ENCODE data around the gene RUFY1. TPM values are rescaled to one million over a fixed set of nuclear protein-coding genes. Genes with fewer than 3 reads are reported as not detected.

The RUFY1 gene
- total RNA-seq, 6 experiments from 2014 or later, result 17.6 to 24.2 (median 19.5) TPM

DNA sequence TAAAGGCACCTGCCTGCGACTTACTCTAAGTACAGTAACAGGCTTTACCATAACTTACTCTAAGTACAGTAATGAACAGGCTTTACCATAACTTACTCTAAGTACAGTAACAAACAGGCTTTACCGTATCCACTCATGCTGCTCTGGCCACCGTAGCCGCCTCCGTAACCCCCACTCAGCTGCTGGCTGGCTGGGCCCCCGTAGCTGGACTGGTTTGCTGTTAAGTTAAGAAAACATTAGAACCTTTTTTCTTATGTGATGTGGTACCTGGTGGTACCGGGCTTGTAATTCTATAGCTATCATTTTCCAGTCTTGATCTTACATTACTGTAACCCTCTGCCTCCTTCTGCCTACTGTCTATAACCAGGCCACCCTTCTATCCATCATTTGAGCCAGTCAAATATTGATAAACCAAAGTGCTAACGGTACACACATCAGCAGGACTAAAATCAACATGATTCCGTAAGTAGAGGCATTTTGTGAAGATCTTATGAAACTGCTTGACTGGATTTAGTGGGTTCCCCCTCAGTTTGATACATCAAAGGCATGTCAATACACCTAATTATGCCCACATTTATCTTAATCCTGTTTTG lies 65.7 kb downstream of the RUFY1 start:
- no peak overlapping the region for H3K4me3 ChIP-seq
- peaks cover 54 to 99% (median 74%) of the 10 kb centered on the region in 4 donors for H3K36me3 ChIP-seq
- no peaks in the 10 kb centered on the region for H3K27me3 ChIP-seq
- ATAC-seq, result no peak
- no peaks in the 10 kb centered on the region for H3K9me3 ChIP-seq
- DNase-seq, result peak in 1 of 3 donors; percentile 6
- 73% methylated on average over 9 of the region's 9 CpGs for WGBS (ENCODE audit: insufficient coverage, low coverage, low lambda C conversion rate, missing lambda C conversion rate)
- H3K4me1 ChIP-seq, result peaks cover 0 to 58% (median 15%) of the 10 kb centered on the region in 4 donors
- TF ChIP-seq POLR2A (IDR thresholded peaks at IDR 0.05), result no peak
- no peak for TF ChIP-seq CTCF (IDR thresholded peaks at IDR 0.05)
- no peak overlapping the region for H3K27ac ChIP-seq
- intact Hi-C loops (cut with DNase I), result loop anchor here in 1 of 2 donors (10.0 kb wide), 1 partner anchor 51 kb away; no protein-coding TSS in a partner anchor

DNA sequence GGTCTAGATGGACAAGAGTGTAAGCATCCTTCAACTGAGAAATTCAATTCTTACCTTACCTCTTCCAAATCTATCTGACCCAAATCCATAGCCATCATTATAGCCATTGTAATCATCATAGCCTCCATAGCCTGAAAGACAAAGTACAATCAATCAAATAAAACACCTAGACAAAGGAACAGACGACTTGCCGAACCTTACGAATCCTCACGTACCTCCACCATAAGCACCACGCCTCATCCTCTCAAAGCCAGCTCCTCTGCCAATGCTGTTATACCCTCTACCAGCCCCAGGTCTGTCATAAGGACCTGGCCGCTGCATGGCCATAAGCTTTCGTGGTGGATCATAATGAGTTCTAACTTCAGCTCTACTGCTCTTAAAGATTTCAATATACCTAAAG lies 67.6 kb downstream of the RUFY1 start:
- no peak overlapping the region for H3K4me3 ChIP-seq

GRCh38 chr5:179618923-179619554 lies 68.7 kb downstream of the RUFY1 start:
- H3K4me1 ChIP-seq, result peaks cover 0 to 56% (median 19%) of the 10 kb centered on the region in 4 donors
- ATAC-seq, result no peak
- intact Hi-C loops (cut with DNase I), result loop anchor here in 1 of 2 donors (10.0 kb wide), 1 partner anchor 54 kb away; no protein-coding TSS in a partner anchor
- H3K9me3 ChIP-seq, result no peaks in the 10 kb centered on the region
- peak overlapping the region in 2 of 3 donors; percentile 92 to 97 for H3K4me3 ChIP-seq
- peaks cover 43 to 81% (median 62%) of the 10 kb centered on the region in 4 donors for H3K36me3 ChIP-seq
- DNase-seq, result peak in 1 of 3 donors; percentile 13
- H3K27me3 ChIP-seq, result no peaks in the 10 kb centered on the region
- TF ChIP-seq POLR2A (IDR thresholded peaks at IDR 0.05) (no peak), CTCF (IDR thresholded peaks at IDR 0.05) (no peak)
- WGBS (ENCODE audit: insufficient coverage, low coverage, low lambda C conversion rate, missing lambda C conversion rate), result 7% methylated on average over 6 of the region's 6 CpGs
- no peak overlapping the region for H3K27ac ChIP-seq

More for the DNA sequence above, 67.6 kb downstream of the RUFY1 start:
- WGBS (ENCODE audit: insufficient coverage, low coverage, low lambda C conversion rate, missing lambda C conversion rate), result 82% methylated on average over 7 of the region's 7 CpGs
- no peaks in the 10 kb centered on the region for H3K27me3 ChIP-seq
- peaks cover 0 to 65% (median 19%) of the 10 kb centered on the region in 4 donors for H3K4me1 ChIP-seq
- ATAC-seq (no peak), DNase-seq (peak in 1 of 3 donors; percentile 2)
- H3K36me3 ChIP-seq, result peaks cover 54 to 92% (median 72%) of the 10 kb centered on the region in 4 donors
- intact Hi-C loops (cut with DNase I), result loop anchor here in 1 of 2 donors (10.0 kb wide), 1 partner anchor 53 kb away; no protein-coding TSS in a partner anchor
- no peak for TF ChIP-seq POLR2A (IDR thresholded peaks at IDR 0.05)
- TF ChIP-seq CTCF (IDR thresholded peaks at IDR 0.05), result no peak
- no peaks in the 10 kb centered on the region for H3K9me3 ChIP-seq
- no peak overlapping the region for H3K27ac ChIP-seq

- peak overlapping the region; percentile 92 to 97 (median 95) for H3K4me3 ChIP-seq
- no peak for ATAC-seq
- peaks cover 0 to 60% (median 21%) of the 10 kb centered on the region in 4 donors for H3K4me1 ChIP-seq
- H3K27me3 ChIP-seq, result no peaks in the 10 kb centered on the region
- 8% methylated on average over 4 of the region's 4 CpGs for WGBS (ENCODE audit: insufficient coverage, low coverage, low lambda C conversion rate, missing lambda C conversion rate)
- peaks cover 39 to 74% (median 55%) of the 10 kb centered on the region in 4 donors for H3K36me3 ChIP-seq
- no peak for DNase-seq
- intact Hi-C loops (cut with DNase I), result loop anchor here in 1 of 2 donors (10.0 kb wide), 1 partner anchor 55 kb away; no protein-coding TSS in a partner anchor
- H3K9me3 ChIP-seq, result no peaks in the 10 kb centered on the region
- TF ChIP-seq CTCF (IDR thresholded peaks at IDR 0.05), result no peak
- no peak for TF ChIP-seq POLR2A (IDR thresholded peaks at IDR 0.05)
- no peak overlapping the region for H3K27ac ChIP-seq
Measured at GRCh38 chr5:179619776-179620175, 69.4 kb downstream of the RUFY1 start.

Data from right lobe of liver (tissue), 6 donors.